Raji (cell line): ENCODE data around the gene TIMM17A.

Experiments used
- POLR2A ChIP-seq: IDR thresholded peaks from 2 replicates; pipeline ENCODE4 v1.6.1; 2011; ENCODE audit warnings: low read depth, low read length, control low read depth; ENCODE audit not compliant: insufficient read depth

Gene TIMM17A

DNA sequence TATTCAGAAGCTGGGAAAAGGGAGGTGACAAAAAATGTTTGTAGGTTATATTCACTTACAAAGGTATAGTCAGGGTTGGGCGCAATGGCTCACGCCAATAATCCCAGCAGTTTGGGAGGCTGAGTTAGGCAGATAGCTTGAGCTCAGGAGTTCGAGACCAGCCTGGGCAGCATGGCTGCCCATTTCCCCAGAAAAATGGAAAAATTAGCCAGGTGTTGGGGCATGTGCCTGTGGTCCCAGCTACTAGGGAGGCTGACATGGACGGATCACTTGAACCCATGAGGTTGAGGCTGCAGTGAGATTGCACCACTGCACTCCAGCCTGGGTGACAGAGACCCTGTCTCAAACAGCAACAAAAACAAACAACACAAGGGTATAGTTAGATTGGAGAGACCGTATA, 3.0 kb downstream of the TIMM17A start:
- TF ChIP-seq POLR2A, result no peak

DNA sequence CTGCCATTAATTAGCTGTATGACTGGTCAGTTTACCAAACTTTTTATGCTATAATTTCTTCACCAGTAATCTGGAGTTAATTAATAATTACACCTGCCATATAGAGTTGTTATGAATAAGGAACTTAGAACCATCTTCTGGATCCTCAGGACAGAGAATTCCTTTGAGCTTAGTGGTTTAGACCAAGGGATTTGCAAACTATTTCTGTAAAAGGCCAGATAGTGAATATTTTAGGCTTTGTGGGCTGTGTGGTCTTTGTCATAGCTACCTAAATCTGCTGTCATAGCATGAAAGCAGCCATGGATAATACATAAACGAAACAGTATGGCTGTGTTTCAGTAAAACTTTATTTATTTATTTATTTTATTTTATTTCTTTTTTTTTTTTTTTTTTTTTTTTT, 9.0 kb downstream of the TIMM17A start:
- TF ChIP-seq POLR2A, result no peak

GRCh38 chr1:201966171-201966570, 10.9 kb downstream of the TIMM17A start:
- no peak for TF ChIP-seq POLR2A

DNA sequence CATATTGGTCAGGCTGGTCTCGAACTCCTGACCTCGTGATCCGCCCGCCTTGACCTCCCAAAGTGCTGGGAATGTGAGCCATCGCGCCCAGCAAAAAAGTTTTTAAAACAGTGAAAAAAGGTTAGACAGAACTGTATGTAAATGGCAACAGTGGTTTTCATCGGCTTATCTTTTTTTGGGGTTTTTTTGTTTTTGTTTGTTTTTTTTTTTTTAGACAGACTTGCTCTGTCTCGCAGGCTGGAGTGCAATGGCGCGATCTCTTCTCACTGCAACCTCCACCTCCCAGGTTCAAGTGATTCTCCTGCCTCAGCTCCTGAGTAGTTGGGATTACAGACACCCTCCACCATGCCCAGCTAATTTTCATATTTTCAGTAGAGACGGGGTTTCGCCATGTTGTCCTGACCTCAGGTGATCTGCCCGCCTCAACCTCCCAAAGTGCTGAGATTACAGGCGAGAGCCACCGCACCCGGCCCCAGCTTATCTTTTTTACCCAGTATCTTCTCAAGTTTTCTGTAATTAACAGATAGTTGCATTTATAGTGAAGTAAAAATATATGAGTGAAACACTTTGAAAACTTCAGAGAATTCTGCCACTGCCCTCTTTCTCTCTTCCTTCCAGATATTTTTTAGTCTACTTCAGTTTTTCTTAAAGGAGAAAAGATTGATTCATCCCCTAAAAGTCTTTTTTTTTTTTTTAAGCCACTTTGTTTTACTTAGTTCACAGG, 13.1 kb downstream of the TIMM17A start:
- no peak for TF ChIP-seq POLR2A

DNA sequence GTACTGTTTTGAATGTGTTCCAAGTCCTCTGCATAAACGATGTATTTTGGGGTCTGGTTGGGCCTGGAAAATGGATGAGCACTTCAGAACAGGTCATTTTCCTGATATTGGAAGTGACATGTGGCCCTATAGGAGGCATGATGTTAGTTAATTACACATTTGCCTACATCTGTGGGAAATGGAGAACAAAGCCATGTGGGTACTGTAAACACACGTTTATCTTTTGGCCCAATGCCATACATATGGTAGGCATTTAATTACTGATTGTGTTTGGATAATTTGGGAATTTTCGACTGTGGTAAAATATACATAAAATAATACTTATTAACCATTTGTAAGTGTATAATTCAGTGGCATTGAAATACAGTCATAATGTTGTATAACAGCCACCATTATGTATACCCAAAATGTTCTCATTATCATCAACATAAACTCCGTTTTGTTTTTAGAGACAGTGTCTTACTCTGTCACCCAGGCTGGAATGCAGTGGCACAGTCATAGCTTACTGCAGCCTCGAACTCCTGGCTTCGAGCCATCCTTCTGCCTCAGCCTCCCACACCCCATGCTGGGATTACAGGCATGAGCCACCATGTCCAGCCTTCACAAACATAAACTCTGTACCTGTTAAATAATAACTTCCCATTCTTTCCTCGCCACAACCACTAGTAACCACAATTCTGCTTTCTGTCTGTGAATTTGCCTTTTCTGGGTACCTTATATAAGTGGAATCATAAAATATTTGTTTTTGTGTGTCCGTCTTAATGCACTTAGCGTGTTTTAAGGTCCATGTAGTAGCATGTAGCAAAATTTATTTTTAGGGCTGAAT, 15.2 kb downstream of the TIMM17A start:
- no peak for TF ChIP-seq POLR2A

DNA sequence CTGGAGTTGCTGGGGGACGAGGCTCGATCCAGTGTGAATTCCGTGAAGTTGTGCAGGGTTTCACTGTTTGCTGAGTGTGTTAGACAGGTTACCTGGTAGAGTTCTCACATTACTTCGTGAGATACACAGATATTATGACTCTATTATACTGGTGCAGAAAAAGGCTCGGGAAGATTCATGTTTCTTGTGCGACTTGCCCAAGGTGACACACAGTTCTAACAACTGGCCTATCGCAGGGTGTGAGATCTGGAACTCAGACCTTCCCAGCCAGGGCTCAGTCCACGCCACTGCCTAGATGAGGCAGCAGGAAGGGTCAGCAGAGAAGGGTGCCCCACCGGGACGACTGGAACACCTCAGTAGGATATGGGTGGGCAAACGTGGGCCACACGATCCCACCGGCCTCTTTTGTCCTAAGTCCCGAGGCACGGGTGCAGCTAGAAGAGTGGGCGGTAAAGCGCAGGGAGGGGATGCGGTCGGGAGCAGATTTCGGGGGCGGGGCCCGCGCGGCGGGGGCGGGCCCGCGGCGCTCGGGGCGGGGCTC, 26.8 kb downstream of the TIMM17A start:
- TF ChIP-seq POLR2A, result no peak

- TF ChIP-seq POLR2A, result peak; percentile 77
These were observed 27.5 kb downstream of the TIMM17A start, which contains the start of gene RNPEP for GRCh38 chr1:201982623-201983379. Gene RNPEP (plus strand): TSS chr1:201982648. CDS start chr1:201982667, 19 bp downstream.

GRCh38 chr1:201983380-201983805, 28.1 kb downstream of the TIMM17A start:
- no peak for TF ChIP-seq POLR2A

- TF ChIP-seq POLR2A, result no peak
These were observed 29.1 kb downstream of the TIMM17A start for GRCh38 chr1:201984446-201984845.

DNA sequence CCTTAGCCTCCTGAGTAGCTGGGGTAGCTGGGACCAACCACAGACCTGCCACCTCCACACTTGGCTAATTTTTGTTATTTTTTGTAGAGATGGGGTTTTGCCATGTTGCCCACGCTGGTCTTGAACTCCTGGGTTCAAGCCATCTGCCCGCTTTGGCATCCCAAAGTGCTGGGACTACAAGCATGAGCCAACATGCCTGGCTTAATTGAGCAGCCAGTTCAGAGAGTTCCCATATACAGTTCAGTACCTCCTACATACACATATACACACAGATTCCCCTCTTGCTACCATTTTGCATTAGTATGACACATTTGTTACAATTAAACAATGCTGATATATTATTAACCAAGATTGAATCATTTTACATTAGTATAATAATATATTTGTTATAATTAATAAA, 30.1 kb downstream of the TIMM17A start:
- no peak for TF ChIP-seq POLR2A

DNA sequence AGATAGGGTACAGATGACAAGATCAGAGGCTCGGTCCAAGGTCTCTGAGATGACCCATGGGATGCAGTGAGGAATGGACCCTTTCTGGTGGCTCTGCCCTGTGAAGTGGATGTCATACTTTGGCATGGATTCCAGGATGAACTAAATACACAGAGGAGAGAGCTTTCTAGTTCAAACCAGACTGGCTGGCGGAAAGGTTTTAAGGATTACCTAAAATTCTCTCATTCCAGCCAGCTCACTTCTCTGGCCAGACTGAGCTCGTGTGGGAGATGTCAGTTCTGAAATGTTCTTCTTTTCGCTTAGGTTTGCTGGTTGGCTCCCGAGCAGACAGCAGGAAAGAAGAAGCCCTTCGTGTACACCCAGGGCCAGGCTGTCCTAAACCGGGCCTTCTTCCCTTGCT, 33.3 kb downstream of the TIMM17A start:
- TF ChIP-seq POLR2A, result no peak

- no peak for TF ChIP-seq POLR2A
These were observed 34.2 kb downstream of the TIMM17A start for GRCh38 chr1:201989354-201990128.

GRCh38 chr1:201990427-201990826, 35.1 kb downstream of the TIMM17A start:
- no peak for TF ChIP-seq POLR2A

GRCh38 chr1:201999625-202000238, 44.4 kb downstream of the TIMM17A start:
- no peak for TF ChIP-seq POLR2A

DNA sequence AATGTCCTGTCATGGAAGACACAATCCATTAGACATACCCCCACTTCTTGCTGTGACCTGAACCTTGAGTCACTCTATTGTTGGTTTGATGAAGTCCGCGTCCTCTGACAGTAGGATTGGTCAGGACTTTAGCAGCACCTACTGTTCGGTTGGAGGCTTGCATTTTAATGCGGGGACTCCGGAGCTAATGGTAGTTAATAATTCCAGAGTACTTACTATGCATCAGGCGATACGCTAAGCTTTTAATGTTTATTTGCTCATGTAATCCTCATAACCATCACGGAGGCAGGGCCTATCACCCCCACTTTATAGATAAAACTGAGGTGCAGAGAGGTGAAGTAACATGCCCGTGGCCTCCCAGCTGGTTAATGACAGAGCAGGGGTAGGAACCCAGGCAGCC, 47.2 kb downstream of the TIMM17A start:
- TF ChIP-seq POLR2A, result no peak

- no peak for TF ChIP-seq POLR2A
These were observed 49.4 kb downstream of the TIMM17A start for GRCh38 chr1:202004711-202005110.
